Measurements from ENCODE around the gene JMY. TPM values are rescaled to one million over a fixed set of nuclear protein-coding genes. Genes with fewer than 3 reads are reported as not detected.

The JMY gene
- total and polyA plus RNA-seq, 2 of the 8 experiments (the other 6 are each of a cell fraction or from before 2014, with no cell fraction given), result 2.8 to 13.9 TPM

DNA sequence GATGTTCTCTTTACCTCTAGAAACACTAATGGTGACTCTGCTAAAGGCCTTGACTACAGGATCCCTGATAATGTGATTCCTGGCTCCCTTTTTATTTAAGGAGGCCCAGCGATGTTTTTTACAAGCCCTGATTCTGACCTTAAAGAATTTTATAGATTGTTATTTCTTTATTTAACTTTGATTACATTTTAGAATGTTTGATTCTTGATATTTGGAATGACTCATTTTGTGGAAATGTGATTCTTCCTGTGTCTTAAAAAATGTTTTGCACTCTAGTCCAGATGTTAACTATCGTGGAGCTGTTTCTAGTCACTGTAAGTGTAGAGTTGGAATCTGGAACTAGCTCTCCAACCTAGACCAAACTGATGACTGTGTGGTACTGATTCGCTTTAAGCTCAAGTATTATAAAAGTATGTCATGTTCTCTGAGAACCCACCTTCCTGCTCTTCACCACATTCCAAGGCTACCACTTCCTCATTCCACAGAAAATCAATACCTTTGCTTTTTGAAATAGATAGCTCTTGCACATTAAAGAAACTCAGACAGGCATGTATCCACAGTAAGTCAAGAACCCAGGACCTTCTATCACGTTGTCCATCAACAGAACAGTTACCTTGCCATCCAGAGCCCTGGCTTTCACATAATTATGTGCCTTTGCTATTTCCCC, 65.2 kb downstream of the JMY start (continued):
- TF ChIP-seq, protein P1, sequence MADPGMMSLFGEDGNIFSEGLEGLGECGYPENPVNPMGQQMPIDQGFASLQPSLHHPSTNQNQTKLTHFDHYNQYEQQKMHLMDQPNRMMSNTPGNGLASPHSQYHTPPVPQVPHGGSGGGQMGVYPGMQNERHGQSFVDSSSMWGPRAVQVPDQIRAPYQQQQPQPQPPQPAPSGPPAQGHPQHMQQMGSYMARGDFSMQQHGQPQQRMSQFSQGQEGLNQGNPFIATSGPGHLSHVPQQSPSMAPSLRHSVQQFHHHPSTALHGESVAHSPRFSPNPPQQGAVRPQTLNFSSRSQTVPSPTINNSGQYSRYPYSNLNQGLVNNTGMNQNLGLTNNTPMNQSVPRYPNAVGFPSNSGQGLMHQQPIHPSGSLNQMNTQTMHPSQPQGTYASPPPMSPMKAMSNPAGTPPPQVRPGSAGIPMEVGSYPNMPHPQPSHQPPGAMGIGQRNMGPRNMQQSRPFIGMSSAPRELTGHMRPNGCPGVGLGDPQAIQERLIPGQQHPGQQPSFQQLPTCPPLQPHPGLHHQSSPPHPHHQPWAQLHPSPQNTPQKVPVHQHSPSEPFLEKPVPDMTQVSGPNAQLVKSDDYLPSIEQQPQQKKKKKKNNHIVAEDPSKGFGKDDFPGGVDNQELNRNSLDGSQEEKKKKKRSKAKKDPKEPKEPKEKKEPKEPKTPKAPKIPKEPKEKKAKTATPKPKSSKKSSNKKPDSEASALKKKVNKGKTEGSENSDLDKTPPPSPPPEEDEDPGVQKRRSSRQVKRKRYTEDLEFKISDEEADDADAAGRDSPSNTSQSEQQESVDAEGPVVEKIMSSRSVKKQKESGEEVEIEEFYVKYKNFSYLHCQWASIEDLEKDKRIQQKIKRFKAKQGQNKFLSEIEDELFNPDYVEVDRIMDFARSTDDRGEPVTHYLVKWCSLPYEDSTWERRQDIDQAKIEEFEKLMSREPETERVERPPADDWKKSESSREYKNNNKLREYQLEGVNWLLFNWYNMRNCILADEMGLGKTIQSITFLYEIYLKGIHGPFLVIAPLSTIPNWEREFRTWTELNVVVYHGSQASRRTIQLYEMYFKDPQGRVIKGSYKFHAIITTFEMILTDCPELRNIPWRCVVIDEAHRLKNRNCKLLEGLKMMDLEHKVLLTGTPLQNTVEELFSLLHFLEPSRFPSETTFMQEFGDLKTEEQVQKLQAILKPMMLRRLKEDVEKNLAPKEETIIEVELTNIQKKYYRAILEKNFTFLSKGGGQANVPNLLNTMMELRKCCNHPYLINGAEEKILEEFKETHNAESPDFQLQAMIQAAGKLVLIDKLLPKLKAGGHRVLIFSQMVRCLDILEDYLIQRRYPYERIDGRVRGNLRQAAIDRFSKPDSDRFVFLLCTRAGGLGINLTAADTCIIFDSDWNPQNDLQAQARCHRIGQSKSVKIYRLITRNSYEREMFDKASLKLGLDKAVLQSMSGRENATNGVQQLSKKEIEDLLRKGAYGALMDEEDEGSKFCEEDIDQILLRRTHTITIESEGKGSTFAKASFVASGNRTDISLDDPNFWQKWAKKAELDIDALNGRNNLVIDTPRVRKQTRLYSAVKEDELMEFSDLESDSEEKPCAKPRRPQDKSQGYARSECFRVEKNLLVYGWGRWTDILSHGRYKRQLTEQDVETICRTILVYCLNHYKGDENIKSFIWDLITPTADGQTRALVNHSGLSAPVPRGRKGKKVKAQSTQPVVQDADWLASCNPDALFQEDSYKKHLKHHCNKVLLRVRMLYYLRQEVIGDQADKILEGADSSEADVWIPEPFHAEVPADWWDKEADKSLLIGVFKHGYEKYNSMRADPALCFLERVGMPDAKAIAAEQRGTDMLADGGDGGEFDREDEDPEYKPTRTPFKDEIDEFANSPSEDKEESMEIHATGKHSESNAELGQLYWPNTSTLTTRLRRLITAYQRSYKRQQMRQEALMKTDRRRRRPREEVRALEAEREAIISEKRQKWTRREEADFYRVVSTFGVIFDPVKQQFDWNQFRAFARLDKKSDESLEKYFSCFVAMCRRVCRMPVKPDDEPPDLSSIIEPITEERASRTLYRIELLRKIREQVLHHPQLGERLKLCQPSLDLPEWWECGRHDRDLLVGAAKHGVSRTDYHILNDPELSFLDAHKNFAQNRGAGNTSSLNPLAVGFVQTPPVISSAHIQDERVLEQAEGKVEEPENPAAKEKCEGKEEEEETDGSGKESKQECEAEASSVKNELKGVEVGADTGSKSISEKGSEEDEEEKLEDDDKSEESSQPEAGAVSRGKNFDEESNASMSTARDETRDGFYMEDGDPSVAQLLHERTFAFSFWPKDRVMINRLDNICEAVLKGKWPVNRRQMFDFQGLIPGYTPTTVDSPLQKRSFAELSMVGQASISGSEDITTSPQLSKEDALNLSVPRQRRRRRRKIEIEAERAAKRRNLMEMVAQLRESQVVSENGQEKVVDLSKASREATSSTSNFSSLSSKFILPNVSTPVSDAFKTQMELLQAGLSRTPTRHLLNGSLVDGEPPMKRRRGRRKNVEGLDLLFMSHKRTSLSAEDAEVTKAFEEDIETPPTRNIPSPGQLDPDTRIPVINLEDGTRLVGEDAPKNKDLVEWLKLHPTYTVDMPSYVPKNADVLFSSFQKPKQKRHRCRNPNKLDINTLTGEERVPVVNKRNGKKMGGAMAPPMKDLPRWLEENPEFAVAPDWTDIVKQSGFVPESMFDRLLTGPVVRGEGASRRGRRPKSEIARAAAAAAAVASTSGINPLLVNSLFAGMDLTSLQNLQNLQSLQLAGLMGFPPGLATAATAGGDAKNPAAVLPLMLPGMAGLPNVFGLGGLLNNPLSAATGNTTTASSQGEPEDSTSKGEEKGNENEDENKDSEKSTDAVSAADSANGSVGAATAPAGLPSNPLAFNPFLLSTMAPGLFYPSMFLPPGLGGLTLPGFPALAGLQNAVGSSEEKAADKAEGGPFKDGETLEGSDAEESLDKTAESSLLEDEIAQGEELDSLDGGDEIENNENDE (IDR thresholded peaks at IDR 0.05; ENCODE audit: insufficient replicate concordance, low read length), result no peak
- TF ChIP-seq SP1 (IDR thresholded peaks at IDR 0.05; ENCODE audit: low read depth, low read length) (no peak), TBP (IDR thresholded peaks at IDR 0.05; ENCODE audit: low read depth, low read length) (no peak), RXRA (IDR thresholded peaks at IDR 0.05; ENCODE audit: insufficient read depth, low read depth, low read length) (no peak), RNF2 (IDR thresholded peaks at IDR 0.05; ENCODE audit: borderline replicate concordance, low read depth, low read length, missing control alignments, poor library complexity, severe bottlenecking) (no peak), SUZ12 (IDR thresholded peaks at IDR 0.05; ENCODE audit: low read length) (no peak), CREB1 (IDR thresholded peaks at IDR 0.05) (no peak), EGR1 (IDR thresholded peaks at IDR 0.05; ENCODE audit: borderline replicate concordance, low read depth, low read length) (no peak)
